ENCODE data around the gene HOXB2.

DNA sequence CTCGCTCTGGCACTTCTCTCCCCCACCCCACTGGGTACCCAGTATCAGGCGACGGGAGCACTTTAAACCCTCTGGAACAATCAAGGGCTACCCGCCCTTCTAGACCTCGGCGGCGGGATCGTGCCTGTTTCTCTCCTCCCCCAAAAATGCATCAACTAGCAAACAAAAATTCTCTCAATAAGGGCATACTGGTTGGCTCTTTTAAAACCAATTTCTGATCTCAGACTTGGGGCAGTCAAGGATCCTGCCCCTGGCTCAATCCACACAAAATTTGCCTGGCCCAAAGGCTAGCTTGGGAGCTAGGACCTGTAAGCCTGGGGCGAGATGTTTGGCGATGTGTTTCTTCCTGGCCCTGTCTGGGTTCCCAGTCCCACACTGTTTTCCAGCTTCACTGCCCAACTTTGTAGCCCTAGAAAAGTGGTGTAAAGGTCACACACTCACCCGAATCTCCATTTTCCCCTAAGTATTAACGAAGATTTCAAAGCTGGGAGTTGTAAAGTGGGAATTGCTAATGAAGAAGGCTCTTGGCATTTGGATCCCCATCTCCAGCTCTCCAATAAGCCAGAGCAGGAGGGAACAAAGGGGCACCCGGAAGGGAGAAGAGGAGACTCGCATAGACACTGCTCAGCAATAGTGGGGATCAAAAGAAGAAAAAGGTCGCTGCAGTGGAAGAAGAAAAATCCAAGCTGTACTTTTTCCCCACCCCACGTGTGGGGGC is 14.4 kb upstream of the HOXB2 start:
- TF ChIP-seq SPI1 (IDR thresholded peaks at IDR 0.05; ENCODE audit: low read depth, low read length) (no peak), POLR2AphosphoS5 (IDR thresholded peaks at IDR 0.05; ENCODE audit: low read depth, low read length) (no peak), TAF1 (IDR thresholded peaks at IDR 0.05; ENCODE audit: low read depth, low read length) (no peak)
